ENCODE measurements around the gene SUCLA2.

DNA sequence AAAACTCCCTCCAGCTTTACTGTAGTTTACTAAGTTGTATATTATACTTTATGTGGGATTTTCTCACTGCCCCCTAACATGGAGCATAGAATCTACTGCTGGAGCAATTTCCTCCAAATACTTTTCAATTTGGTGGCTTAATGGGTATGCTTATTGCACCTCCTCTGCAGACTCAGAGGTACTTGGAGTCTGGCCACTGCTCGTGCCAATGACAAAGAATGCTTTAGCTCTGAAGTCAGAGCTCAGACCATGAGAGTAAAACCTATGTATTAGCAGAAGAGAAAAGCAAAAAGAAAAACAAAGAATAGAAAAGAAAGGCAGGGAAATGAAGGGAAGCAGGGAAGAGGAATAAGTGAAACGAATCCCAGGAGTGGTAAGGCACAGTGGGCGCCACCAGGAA, 71.9 kb downstream of the SUCLA2 start:
- TF ChIP-seq, protein P1, sequence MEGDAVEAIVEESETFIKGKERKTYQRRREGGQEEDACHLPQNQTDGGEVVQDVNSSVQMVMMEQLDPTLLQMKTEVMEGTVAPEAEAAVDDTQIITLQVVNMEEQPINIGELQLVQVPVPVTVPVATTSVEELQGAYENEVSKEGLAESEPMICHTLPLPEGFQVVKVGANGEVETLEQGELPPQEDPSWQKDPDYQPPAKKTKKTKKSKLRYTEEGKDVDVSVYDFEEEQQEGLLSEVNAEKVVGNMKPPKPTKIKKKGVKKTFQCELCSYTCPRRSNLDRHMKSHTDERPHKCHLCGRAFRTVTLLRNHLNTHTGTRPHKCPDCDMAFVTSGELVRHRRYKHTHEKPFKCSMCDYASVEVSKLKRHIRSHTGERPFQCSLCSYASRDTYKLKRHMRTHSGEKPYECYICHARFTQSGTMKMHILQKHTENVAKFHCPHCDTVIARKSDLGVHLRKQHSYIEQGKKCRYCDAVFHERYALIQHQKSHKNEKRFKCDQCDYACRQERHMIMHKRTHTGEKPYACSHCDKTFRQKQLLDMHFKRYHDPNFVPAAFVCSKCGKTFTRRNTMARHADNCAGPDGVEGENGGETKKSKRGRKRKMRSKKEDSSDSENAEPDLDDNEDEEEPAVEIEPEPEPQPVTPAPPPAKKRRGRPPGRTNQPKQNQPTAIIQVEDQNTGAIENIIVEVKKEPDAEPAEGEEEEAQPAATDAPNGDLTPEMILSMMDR (IDR thresholded peaks at IDR 0.05), result no peak
- no peak for TF ChIP-seq POLR2A (IDR thresholded peaks at IDR 0.05)

Measured in body of pancreas (tissue), 4 donors.